ENCODE results near the gene RCOR1.
"Not testable (repeated sequence)": the region's sequence is repeated elsewhere in the genome, so short reads cannot be mapped to it uniquely, and the experiment has no call there.

Gene RCOR1

DNA sequence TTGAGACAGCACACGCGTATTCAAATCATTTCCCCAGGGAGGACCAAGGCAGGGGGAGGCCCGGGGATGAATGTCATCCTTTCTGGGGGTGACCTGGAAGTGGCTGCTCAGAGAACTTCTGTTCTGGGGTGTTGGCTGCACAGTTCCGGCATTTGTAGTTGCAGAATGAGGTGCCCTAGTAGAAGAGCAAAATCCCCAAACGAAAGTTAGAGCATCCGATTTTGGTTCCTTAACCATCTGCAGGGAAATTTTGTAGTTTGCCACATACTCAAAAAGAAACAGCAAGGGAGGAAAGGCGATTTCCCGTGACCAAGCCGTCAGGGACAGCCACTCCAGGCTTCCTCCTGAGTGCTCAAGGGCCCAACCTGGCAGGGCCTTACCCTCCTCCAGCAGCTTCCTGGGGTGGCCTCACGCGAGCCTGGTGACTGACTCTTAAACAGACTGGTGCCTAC is 171.8 kb downstream of the RCOR1 start:
- Histone ChIP-seq H3K4me1 (ENCODE audit: insufficient read depth, low read length, severe bottlenecking) (peaks cover 22% of the 10 kb centered on the region), H3K4me2 (ENCODE audit: low read length) (no peak overlapping the region), H3K9me2 (ENCODE audit: low read depth, low read length) (no peaks in the 10 kb centered on the region), H3K27ac (ENCODE audit: low read depth, low read length, poor library complexity, severe bottlenecking) (no peak overlapping the region), H3K9me3 (ENCODE audit: low read length) (no peaks in the 10 kb centered on the region), H4K20me1 (ENCODE audit: insufficient read depth, low read length) (no peaks in the 10 kb centered on the region), H2AFZ (ENCODE audit: low read length) (no peak overlapping the region), H3K79me2 (ENCODE audit: insufficient read depth, low read length) (no peaks in the 10 kb centered on the region), H3F3A (ENCODE audit: insufficient read depth, low read length) (no peaks in the 10 kb centered on the region), H3K4me3 (ENCODE audit: low read depth, low read length, poor library complexity, severe bottlenecking) (no peak overlapping the region), H3K27me3 (ENCODE audit: insufficient read depth, low read length) (no peaks in the 10 kb centered on the region), H3K36me3 (ENCODE audit: insufficient read depth, low read length) (no peaks in the 10 kb centered on the region), H3K9ac (ENCODE audit: low read length) (no peak overlapping the region)
- TF ChIP-seq EZH2 (IDR thresholded peaks at IDR 0.05; ENCODE audit: borderline replicate concordance, low read length) = no peak
- TF ChIP-seq, protein P1, sequence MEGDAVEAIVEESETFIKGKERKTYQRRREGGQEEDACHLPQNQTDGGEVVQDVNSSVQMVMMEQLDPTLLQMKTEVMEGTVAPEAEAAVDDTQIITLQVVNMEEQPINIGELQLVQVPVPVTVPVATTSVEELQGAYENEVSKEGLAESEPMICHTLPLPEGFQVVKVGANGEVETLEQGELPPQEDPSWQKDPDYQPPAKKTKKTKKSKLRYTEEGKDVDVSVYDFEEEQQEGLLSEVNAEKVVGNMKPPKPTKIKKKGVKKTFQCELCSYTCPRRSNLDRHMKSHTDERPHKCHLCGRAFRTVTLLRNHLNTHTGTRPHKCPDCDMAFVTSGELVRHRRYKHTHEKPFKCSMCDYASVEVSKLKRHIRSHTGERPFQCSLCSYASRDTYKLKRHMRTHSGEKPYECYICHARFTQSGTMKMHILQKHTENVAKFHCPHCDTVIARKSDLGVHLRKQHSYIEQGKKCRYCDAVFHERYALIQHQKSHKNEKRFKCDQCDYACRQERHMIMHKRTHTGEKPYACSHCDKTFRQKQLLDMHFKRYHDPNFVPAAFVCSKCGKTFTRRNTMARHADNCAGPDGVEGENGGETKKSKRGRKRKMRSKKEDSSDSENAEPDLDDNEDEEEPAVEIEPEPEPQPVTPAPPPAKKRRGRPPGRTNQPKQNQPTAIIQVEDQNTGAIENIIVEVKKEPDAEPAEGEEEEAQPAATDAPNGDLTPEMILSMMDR (IDR thresholded peaks at IDR 0.05; ENCODE audit: low read length) = no peak

DNA sequence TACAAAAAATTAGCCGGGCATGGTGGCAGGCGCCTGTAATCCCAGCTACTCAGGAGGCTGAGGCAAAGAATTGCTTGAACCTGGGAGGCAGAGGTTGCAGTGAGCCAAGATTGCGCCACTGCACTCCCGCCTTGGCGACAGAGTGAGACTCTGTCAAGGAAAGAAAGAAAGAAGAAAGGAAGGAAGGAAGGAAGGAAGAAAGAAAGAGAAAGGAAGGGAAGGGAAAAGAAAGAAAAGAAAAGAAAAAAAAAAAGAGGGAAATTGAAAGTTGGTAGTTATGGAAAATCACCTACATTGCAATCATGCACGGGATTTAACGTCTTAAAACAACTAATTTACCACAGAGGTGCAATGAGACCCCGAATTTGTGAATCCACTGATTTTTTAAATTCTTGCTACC is 173.3 kb downstream of the RCOR1 start:
- H3K9ac ChIP-seq (ENCODE audit: low read length); H3K4me3 ChIP-seq (ENCODE audit: low read depth, low read length, poor library complexity, severe bottlenecking); H3K4me2 ChIP-seq (ENCODE audit: low read length); H3K9me3 ChIP-seq (ENCODE audit: low read length); H2AFZ ChIP-seq (ENCODE audit: low read length); H4K20me1 ChIP-seq (ENCODE audit: insufficient read depth, low read length); H3F3A ChIP-seq (ENCODE audit: insufficient read depth, low read length); H3K79me2 ChIP-seq (ENCODE audit: insufficient read depth, low read length); H3K9me2 ChIP-seq (ENCODE audit: low read depth, low read length); H3K27ac ChIP-seq (ENCODE audit: low read depth, low read length, poor library complexity, severe bottlenecking); H3K36me3 ChIP-seq (ENCODE audit: insufficient read depth, low read length); H3K27me3 ChIP-seq (ENCODE audit: insufficient read depth, low read length): not testable (repeated sequence)
- H3K4me1 ChIP-seq (ENCODE audit: insufficient read depth, low read length, severe bottlenecking) = peaks cover 18% of the 10 kb centered on the region

DNA sequence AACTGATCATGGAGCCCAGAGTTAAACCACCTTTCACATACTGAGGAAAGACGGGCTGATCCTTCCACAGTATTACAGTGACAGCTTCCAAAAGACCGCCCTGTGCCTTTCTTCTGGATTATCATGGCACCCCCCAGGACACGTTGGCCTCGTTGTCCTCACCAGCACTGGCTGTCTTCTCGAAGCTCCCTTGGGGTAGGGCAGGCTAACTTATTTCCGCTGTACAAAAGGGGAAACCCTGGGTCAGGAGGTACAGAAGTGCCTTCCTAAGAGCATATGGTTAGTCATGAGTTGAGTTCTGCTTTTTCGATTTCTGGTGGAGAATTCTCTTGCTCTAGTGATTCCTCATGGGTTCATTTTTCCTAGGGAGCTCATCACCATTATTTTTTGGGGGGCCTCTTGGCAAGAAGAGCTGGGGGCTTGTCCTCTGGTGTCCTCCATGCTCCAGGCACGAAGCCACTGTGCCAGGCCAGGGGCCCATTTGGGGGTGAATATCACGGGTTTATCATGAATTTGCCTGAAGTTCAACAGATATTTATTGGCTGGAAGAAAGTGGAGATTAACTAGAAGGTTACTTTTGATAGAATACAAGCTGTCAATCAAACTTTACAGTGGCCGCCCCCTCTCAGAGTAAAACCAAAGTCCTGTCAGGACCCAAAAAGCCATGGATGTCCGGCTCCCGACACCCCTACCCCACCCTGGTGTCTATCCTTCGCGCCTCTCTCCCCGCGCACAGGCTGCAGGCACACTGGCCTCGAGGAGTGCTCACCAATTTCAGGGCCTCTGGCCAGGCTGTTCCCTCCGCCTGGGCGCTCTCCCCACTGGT is 176.0 kb downstream of the RCOR1 start:
- H3K79me2 ChIP-seq (ENCODE audit: insufficient read depth, low read length) = no peaks in the 10 kb centered on the region
- no peaks in the 10 kb centered on the region for H4K20me1 ChIP-seq (ENCODE audit: insufficient read depth, low read length)
- no peaks in the 10 kb centered on the region for H3F3A ChIP-seq (ENCODE audit: insufficient read depth, low read length)
- H3K9ac ChIP-seq (ENCODE audit: low read length) = no peak overlapping the region
- no peaks in the 10 kb centered on the region for H3K9me2 ChIP-seq (ENCODE audit: low read depth, low read length)
- H3K4me1 ChIP-seq (ENCODE audit: insufficient read depth, low read length, severe bottlenecking) = peaks cover 16% of the 10 kb centered on the region
- H2AFZ ChIP-seq (ENCODE audit: low read length) = no peak overlapping the region
- no peak overlapping the region for H3K4me3 ChIP-seq (ENCODE audit: low read depth, low read length, poor library complexity, severe bottlenecking)
- TF ChIP-seq EZH2 (IDR thresholded peaks at IDR 0.05; ENCODE audit: borderline replicate concordance, low read length) = no peak
- TF ChIP-seq, protein P1 (IDR thresholded peaks at IDR 0.05; ENCODE audit: low read length) = no peak
- H3K9me3 ChIP-seq (ENCODE audit: low read length) = no peaks in the 10 kb centered on the region
- no peaks in the 10 kb centered on the region for H3K27me3 ChIP-seq (ENCODE audit: insufficient read depth, low read length)
- H3K27ac ChIP-seq (ENCODE audit: low read depth, low read length, poor library complexity, severe bottlenecking) = no peak overlapping the region
- no peak overlapping the region for H3K4me2 ChIP-seq (ENCODE audit: low read length)
- no peaks in the 10 kb centered on the region for H3K36me3 ChIP-seq (ENCODE audit: insufficient read depth, low read length)

DNA sequence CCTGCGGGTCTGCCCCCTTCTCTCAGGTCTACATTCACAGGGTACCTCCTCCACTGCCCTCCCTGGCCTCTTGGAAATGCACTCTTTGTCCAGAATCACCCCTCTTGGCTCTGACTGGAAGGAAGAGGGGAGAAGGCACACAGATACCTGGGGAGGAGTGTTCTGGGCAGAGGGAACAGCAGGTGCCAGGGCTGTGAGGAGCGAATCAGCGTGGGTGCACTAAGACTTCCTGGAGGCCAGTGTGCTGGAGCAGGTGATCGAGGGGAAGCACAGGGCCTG is 176.5 kb downstream of the RCOR1 start:
- no peaks in the 10 kb centered on the region for H3K9me2 ChIP-seq (ENCODE audit: low read depth, low read length)
- no peak overlapping the region for H3K4me2 ChIP-seq (ENCODE audit: low read length)
- H3K36me3 ChIP-seq (ENCODE audit: insufficient read depth, low read length) = no peaks in the 10 kb centered on the region
- H3K9ac ChIP-seq (ENCODE audit: low read length) = no peak overlapping the region
- H3K27ac ChIP-seq (ENCODE audit: low read depth, low read length, poor library complexity, severe bottlenecking) = no peak overlapping the region
- H3K79me2 ChIP-seq (ENCODE audit: insufficient read depth, low read length) = no peaks in the 10 kb centered on the region
- peaks cover 20% of the 10 kb centered on the region for H3K4me1 ChIP-seq (ENCODE audit: insufficient read depth, low read length, severe bottlenecking)
- no peaks in the 10 kb centered on the region for H3F3A ChIP-seq (ENCODE audit: insufficient read depth, low read length)
- no peaks in the 10 kb centered on the region for H4K20me1 ChIP-seq (ENCODE audit: insufficient read depth, low read length)
- H3K27me3 ChIP-seq (ENCODE audit: insufficient read depth, low read length) = no peaks in the 10 kb centered on the region
- H3K9me3 ChIP-seq (ENCODE audit: low read length) = no peaks in the 10 kb centered on the region
- no peak overlapping the region for H3K4me3 ChIP-seq (ENCODE audit: low read depth, low read length, poor library complexity, severe bottlenecking)
- TF ChIP-seq, protein P1 (IDR thresholded peaks at IDR 0.05; ENCODE audit: low read length) = no peak
- no peak for TF ChIP-seq EZH2 (IDR thresholded peaks at IDR 0.05; ENCODE audit: borderline replicate concordance, low read length)
- H2AFZ ChIP-seq (ENCODE audit: low read length) = no peak overlapping the region

All from OCI-LY1 (cell line).